ENCODE measurements around the gene PHF21B. TPM values are rescaled to one million over a fixed set of nuclear protein-coding genes. Genes with fewer than 3 reads are reported as not detected.
"Not testable (repeated sequence)": the region's sequence is repeated elsewhere in the genome, so short reads cannot be mapped to it uniquely, and the experiment has no call there.

The PHF21B gene
- total RNA-seq, 2 experiments from 2014 or later: not detected

- H3K4me1 Mint-ChIP-seq (ENCODE audit: low read depth): no peaks in the 10 kb centered on the region
- peaks cover 14% of the 10 kb centered on the region for H3K9me3 Mint-ChIP-seq
- H3K27me3 Mint-ChIP-seq: peaks cover 14% of the 10 kb centered on the region
- POLR2A ChIA-PET: no interaction called here
- no peak overlapping the region for H3K4me3 Mint-ChIP-seq
- H3K27ac Mint-ChIP-seq: no peak overlapping the region
- H3K36me3 Mint-ChIP-seq: no peaks in the 10 kb centered on the region
- CTCF ChIA-PET: no interaction called here
- intact Hi-C loops (cut with micrococcal nuclease): no loop called here
- no peak for DNase-seq
Measured at GRCh38 chr22:44914026-44914721, 95.6 kb downstream of the PHF21B start.

DNA sequence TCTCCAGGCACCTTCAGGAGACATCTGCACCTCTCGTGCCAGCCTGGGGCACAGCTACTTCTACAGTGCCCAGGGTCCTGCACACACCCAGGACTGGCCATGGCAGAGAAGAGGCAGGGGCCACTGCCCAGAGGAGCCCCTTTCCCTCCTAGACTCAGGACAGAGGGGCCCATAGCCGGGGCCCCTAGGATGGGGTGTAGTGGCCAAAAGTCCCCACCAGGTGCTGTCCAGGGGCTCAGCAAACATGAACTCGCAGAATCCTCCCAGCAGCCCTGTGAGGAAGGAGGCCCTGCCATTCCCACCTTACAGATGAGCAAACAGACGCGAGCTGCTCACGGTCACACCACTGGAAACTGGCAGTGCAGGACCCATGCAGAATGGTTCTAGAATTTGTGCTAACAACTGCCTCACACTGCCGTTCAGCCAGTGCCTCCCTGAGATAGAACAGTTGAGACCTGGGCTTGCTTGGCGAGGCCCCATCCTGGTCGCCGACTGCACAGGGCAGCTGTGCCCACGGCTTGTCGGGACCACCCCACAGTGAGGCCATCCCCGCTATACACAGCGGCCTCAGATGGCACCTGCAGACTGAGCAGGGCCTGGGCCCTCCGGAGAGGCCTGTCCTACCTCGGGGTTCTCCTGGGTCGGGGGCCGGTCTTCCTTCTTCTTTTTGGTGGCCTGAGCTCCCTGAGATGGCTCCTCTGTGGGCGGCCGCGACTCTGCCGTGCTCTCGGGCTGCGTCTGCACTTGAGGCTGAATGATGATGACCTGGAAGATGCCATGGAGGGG, 96.4 kb downstream of the PHF21B start:
- no peak for DNase-seq
- no peaks in the 10 kb centered on the region for H3K36me3 Mint-ChIP-seq
- peaks cover 14% of the 10 kb centered on the region for H3K9me3 Mint-ChIP-seq
- POLR2A ChIA-PET: interaction anchor here (0.6 kb wide), 1 partner anchor 881 kb away, joined by 3 read pairs; no protein-coding TSS in a partner anchor
- H3K4me3 Mint-ChIP-seq: no peak overlapping the region
- H3K27me3 Mint-ChIP-seq: peaks cover 12% of the 10 kb centered on the region
- intact Hi-C loops (cut with micrococcal nuclease): no loop called here
- CTCF ChIA-PET: no interaction called here
- no peaks in the 10 kb centered on the region for H3K4me1 Mint-ChIP-seq (ENCODE audit: low read depth)
- no peak overlapping the region for H3K27ac Mint-ChIP-seq

GRCh38 chr22:44909241-44909640, 100.6 kb downstream of the PHF21B start:
- intact Hi-C loops (cut with micrococcal nuclease): no loop called here
- peaks cover 14% of the 10 kb centered on the region for H3K9me3 Mint-ChIP-seq
- no peak for DNase-seq
- ChIA-PET CTCF (no interaction called here), POLR2A (no interaction called here)
- H3K4me3 Mint-ChIP-seq: no peak overlapping the region
- H3K27ac Mint-ChIP-seq: no peak overlapping the region
- peaks cover 27% of the 10 kb centered on the region for H3K27me3 Mint-ChIP-seq
- no peaks in the 10 kb centered on the region for H3K4me1 Mint-ChIP-seq (ENCODE audit: low read depth)
- H3K36me3 Mint-ChIP-seq: no peaks in the 10 kb centered on the region

GRCh38 chr22:44907765-44908737, 101.8 kb downstream of the PHF21B start:
- Mint-ChIP-seq H3K9me3 (peaks cover 14% of the 10 kb centered on the region), H3K27ac (no peak overlapping the region), H3K36me3 (no peaks in the 10 kb centered on the region), H3K4me1 (ENCODE audit: low read depth) (no peaks in the 10 kb centered on the region), H3K4me3 (no peak overlapping the region), H3K27me3 (peaks cover 31% of the 10 kb centered on the region)
- ChIA-PET CTCF (no interaction called here), POLR2A (no interaction called here)
- no peak for DNase-seq
- intact Hi-C loops (cut with micrococcal nuclease): no loop called here

DNA sequence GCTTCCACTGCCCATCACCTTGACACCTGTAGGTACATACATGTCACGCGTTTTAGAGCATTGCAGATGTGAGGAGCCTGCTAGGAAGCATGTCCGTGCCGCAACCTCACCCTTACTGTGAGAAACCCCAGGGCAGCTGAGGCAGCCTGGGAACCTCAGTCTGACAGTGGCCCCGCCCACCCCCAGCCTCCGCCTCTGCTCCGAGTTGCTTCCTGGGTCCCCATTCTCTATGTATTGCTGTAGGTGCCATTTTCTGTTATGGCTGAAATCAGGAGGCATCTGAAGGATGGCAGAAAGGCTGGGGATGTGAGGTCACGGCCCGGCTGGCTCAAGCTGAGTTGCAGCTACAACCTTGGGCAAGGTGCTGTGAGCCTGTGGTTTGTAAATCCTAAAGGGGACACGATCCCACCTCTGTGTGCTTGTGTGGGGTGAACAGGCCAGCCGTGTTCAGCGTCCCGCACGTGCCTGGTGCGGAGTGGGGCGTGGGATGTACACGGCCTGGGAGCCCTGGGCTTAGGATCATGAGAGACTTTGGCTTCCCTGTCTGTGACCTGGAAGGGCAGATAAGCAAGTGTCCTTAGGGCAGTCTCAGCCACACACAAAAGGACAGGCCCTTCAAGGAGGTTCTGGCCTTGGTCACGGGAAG, 102.7 kb downstream of the PHF21B start:
- Mint-ChIP-seq H3K27me3 (peaks cover 30% of the 10 kb centered on the region), H3K4me3 (no peak overlapping the region), H3K27ac (no peak overlapping the region), H3K36me3 (no peaks in the 10 kb centered on the region), H3K9me3 (peaks cover 9% of the 10 kb centered on the region), H3K4me1 (ENCODE audit: low read depth) (no peaks in the 10 kb centered on the region)
- CTCF ChIA-PET: no interaction called here
- POLR2A ChIA-PET: no interaction called here
- no peak for DNase-seq
- intact Hi-C loops (cut with micrococcal nuclease): no loop called here

GRCh38 chr22:44906248-44906936, 103.4 kb downstream of the PHF21B start:
- Mint-ChIP-seq H3K27me3 (peaks cover 30% of the 10 kb centered on the region), H3K9me3 (peaks cover 15% of the 10 kb centered on the region), H3K4me3 (no peak overlapping the region), H3K36me3 (no peaks in the 10 kb centered on the region), H3K4me1 (ENCODE audit: low read depth) (no peaks in the 10 kb centered on the region), H3K27ac (no peak overlapping the region)
- CTCF ChIA-PET: no interaction called here
- POLR2A ChIA-PET: no interaction called here
- intact Hi-C loops (cut with micrococcal nuclease): no loop called here
- DNase-seq: no peak

DNA sequence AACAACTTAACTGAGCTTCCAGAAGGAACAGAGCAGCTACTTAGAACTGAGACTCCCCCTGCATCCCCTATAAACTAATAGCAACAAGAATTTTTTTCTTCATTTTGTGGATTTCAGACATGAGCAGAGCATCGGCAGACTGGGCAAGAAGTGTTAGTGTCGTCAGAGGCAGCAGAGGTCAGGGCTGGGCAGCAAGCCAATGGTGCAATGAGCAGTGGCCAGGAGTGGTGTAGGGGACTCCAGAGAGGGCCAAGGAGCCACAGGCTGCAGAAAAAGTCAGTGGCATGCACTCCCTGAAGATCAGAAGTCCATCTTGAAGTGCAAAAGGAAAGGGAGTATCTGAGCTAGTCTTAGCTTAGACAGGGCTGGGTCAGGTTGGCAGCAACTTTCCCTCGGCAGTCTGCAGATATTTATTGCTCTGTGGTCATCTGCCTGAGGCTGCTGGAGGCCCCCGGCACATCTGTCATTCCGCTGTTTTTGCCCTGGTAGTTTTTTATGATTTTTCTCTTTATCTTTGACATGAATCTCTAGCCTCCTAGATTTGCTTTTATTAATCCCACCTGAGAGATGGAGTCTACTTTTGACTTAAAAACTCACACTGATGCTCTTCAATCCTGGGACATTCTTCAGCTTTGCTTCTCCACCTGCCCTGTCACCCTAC, 105.2 kb downstream of the PHF21B start:
- H3K4me1 Mint-ChIP-seq (ENCODE audit: low read depth); intact Hi-C loops (cut with micrococcal nuclease); H3K36me3 Mint-ChIP-seq; POLR2A ChIA-PET; CTCF ChIA-PET; H3K4me3 Mint-ChIP-seq; H3K27ac Mint-ChIP-seq; DNase-seq: not testable (repeated sequence)
- Mint-ChIP-seq H3K9me3 (peaks cover 18% of the 10 kb centered on the region), H3K27me3 (peaks cover 29% of the 10 kb centered on the region)

DNA sequence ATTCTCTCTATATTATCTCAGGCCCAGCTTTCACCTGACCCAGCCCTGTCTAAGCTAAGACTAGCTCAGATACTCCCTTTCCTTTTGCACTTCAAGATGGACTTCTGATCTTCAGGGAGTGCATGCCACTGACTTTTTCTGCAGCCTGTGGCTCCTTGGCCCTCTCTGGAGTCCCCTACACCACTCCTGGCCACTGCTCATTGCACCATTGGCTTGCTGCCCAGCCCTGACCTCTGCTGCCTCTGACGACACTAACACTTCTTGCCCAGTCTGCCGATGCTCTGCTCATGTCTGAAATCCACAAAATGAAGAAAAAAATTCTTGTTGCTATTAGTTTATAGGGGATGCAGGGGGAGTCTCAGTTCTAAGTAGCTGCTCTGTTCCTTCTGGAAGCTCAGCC, 106.6 kb downstream of the PHF21B start:
- H3K27ac Mint-ChIP-seq; H3K4me1 Mint-ChIP-seq (ENCODE audit: low read depth); DNase-seq; H3K36me3 Mint-ChIP-seq; H3K4me3 Mint-ChIP-seq; POLR2A ChIA-PET; CTCF ChIA-PET; intact Hi-C loops (cut with micrococcal nuclease): not testable (repeated sequence)
- Mint-ChIP-seq H3K27me3 (peaks cover 29% of the 10 kb centered on the region), H3K9me3 (peaks cover 18% of the 10 kb centered on the region)

DNA sequence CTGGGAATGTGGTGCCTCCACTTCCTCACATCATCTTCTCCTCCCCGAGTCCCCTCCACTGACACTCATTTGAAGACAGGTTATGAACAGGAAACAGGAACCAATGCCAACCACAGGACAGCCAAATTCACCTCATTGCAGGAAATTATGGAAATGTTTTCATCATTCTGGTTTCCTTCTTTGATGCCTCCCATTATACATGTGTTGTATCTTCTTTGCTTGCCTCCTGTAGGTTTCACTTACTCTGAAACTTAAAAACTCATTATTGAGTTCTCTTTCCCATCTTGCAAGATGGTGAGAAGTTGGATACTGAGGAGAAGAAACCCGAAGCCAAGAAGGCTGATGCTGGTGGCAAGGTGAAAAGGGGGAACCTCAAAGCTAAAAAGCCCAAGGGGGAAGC, 108.5 kb downstream of the PHF21B start:
- H3K36me3 Mint-ChIP-seq: no peaks in the 10 kb centered on the region
- peaks cover 18% of the 10 kb centered on the region for H3K9me3 Mint-ChIP-seq
- CTCF ChIA-PET: interaction anchor here (0.7 kb wide), 1 partner anchor 22 kb away, joined by 4 read pairs; no protein-coding TSS in a partner anchor
- intact Hi-C loops (cut with micrococcal nuclease): no loop called here
- no peak for DNase-seq
- no peaks in the 10 kb centered on the region for H3K4me1 Mint-ChIP-seq (ENCODE audit: low read depth)
- H3K27me3 Mint-ChIP-seq: peaks cover 25% of the 10 kb centered on the region
- POLR2A ChIA-PET: no interaction called here
- H3K27ac Mint-ChIP-seq: no peak overlapping the region
- H3K4me3 Mint-ChIP-seq: no peak overlapping the region

- Mint-ChIP-seq H3K4me3 (no peak overlapping the region), H3K9me3 (peaks cover 18% of the 10 kb centered on the region), H3K4me1 (ENCODE audit: low read depth) (no peaks in the 10 kb centered on the region), H3K27ac (no peak overlapping the region), H3K27me3 (peaks cover 11% of the 10 kb centered on the region), H3K36me3 (no peaks in the 10 kb centered on the region)
- ChIA-PET CTCF (no interaction called here), POLR2A (no interaction called here)
- intact Hi-C loops (cut with micrococcal nuclease): no loop called here
- no peak for DNase-seq
Measured at GRCh38 chr22:44898236-44898635, 111.6 kb downstream of the PHF21B start.

GRCh38 chr22:44895296-44896055, 114.3 kb downstream of the PHF21B start:
- H3K36me3 Mint-ChIP-seq: no peaks in the 10 kb centered on the region
- no peak for DNase-seq
- intact Hi-C loops (cut with micrococcal nuclease): no loop called here
- H3K9me3 Mint-ChIP-seq: peaks cover 2% of the 10 kb centered on the region
- H3K27ac Mint-ChIP-seq: no peak overlapping the region
- no peak overlapping the region for H3K4me3 Mint-ChIP-seq
- peaks cover 2% of the 10 kb centered on the region for H3K27me3 Mint-ChIP-seq
- no peaks in the 10 kb centered on the region for H3K4me1 Mint-ChIP-seq (ENCODE audit: low read depth)
- ChIA-PET POLR2A (no interaction called here), CTCF (no interaction called here)
